ENCODE data around the gene MTUS2.

DNA sequence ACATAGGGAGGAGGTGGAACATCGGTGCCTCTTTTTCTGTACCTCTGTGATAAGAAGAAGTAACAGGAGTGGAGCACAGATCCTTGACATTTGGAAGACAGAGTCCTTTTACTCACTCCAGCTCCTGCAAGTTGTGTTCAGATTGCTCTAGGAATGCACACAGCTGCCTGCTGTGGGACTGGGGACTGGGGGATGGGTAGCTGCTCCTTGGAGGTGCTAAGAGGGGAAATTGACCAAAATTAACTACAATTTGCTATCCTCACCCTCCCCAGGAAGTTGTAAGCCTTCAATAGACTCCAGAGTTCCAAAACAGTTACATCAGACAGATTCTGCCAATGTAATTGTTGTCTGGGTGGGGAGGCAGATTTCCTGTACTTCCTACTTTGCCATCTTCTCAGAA is 317.9 kb downstream of the MTUS2 start:
- TF ChIP-seq, protein P1, sequence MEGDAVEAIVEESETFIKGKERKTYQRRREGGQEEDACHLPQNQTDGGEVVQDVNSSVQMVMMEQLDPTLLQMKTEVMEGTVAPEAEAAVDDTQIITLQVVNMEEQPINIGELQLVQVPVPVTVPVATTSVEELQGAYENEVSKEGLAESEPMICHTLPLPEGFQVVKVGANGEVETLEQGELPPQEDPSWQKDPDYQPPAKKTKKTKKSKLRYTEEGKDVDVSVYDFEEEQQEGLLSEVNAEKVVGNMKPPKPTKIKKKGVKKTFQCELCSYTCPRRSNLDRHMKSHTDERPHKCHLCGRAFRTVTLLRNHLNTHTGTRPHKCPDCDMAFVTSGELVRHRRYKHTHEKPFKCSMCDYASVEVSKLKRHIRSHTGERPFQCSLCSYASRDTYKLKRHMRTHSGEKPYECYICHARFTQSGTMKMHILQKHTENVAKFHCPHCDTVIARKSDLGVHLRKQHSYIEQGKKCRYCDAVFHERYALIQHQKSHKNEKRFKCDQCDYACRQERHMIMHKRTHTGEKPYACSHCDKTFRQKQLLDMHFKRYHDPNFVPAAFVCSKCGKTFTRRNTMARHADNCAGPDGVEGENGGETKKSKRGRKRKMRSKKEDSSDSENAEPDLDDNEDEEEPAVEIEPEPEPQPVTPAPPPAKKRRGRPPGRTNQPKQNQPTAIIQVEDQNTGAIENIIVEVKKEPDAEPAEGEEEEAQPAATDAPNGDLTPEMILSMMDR (IDR thresholded peaks at IDR 0.05), result no peak
- no peak for TF ChIP-seq POLR2AphosphoS5 (IDR thresholded peaks at IDR 0.05)
